Breast epithelium (tissue), 3 donors: ENCODE data around the gene HKDC1.

Source experiments
- CTCF ChIP-seq, 3 donors: fragments of 450-650 bp; IDR thresholded peaks; one replicate each; pipeline ENCODE4 v1.5.1; 2016 to 2017; ENCODE audit warnings: antibody characterized with exemption in 3 of 3, mild to moderate bottlenecking in 3 of 3, moderate library complexity in 3 of 3
- POLR2A ChIP-seq: fragments of 450-650 bp; IDR thresholded peaks from one replicate; pipeline ENCODE4 v1.6.1; 2016; ENCODE audit warnings: antibody characterized with exemption, mild to moderate bottlenecking, moderate library complexity

- TF ChIP-seq CTCF (IDR thresholded peaks at IDR 0.05) (no peak), POLR2A (no peak)
Measured at GRCh38 chr10:69239816-69240434, 19.8 kb downstream of the HKDC1 start.
